Heart left ventricle (tissue), 13 donors: ENCODE measurements around the gene GRM7.

Experiments used
- POLR2A ChIP-seq, 2 donors: fragments of 450-650 bp; IDR thresholded peaks; one replicate each; pipeline ENCODE4 v1.6.1; 2017; ENCODE audit warnings: antibody characterized with exemption in 2 of 2, mild to moderate bottlenecking in 2 of 2, moderate library complexity in 2 of 2
- TF ChIP-seq, protein P1 (sequence below), 12 donors: fragments of 200-600 bp; sonication (generic) in 4 of 12; IDR thresholded peaks; one replicate each; pipeline versions ENCODE4 v1.5.0 to v1.8.0; 2018 to 2022; ENCODE audit warnings: antibody characterized with exemption in 12 of 12, mild to moderate bottlenecking in 5 of 12
- donor health status: ischemic (EF 13 %, LVEDD 7.1; RV severe dilation, severe dysfunction).
- donor health status: DM: no; HTN: yes; CAD: no.
- donor health status: DM: no; HTN: no; CAD: no.
- donor health status: ischemic (EF 25% LVEDD 6.9; RV normal size, moderate dysfunction).
- donor health status: ischemic (EF 25% LVEDD 5.7; RV mildly dilated, moderate dysfunction).
- donor health status: ischemic (EF 35%, LVEDD 5.7; RV mildly dilated, moderate dysfunction).
- donor health status: nonischemic (EF 11% LVEDD 7.7; RV severe dilation, severe dysfunction).
- donor health status: DM: yes; HTN: yes; CAD: no.
- donor health status: PGD.
- donor health status: ischemic (EF 29% LVEDD 5.4; RV normal size, mild dysfunction).
- donor health status: nonischemic (EF 23%, LVEDD 6.1; RV moderate dilation, normal function).

DNA sequence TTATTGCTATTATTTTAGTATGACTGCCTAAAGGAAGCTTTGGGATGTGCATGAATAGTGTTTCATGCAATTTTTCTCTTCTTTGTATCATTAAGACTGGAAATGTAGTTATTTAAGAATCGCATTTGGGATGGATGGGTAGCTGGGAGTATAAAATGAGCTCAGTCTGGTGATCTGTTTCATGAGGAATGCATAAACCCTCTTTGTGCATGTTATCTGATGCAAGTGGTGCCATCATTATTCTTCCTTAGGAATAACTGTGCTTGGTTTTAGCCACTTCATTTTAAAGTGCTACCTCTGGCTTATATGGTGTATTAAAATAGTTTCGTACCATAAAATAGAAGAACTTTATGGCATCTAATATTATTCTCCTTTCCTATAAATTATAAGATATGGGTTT, 535.6 kb downstream of the GRM7 start:
- no peak for TF ChIP-seq POLR2A (IDR thresholded peaks at IDR 0.05)
- TF ChIP-seq, protein P1, sequence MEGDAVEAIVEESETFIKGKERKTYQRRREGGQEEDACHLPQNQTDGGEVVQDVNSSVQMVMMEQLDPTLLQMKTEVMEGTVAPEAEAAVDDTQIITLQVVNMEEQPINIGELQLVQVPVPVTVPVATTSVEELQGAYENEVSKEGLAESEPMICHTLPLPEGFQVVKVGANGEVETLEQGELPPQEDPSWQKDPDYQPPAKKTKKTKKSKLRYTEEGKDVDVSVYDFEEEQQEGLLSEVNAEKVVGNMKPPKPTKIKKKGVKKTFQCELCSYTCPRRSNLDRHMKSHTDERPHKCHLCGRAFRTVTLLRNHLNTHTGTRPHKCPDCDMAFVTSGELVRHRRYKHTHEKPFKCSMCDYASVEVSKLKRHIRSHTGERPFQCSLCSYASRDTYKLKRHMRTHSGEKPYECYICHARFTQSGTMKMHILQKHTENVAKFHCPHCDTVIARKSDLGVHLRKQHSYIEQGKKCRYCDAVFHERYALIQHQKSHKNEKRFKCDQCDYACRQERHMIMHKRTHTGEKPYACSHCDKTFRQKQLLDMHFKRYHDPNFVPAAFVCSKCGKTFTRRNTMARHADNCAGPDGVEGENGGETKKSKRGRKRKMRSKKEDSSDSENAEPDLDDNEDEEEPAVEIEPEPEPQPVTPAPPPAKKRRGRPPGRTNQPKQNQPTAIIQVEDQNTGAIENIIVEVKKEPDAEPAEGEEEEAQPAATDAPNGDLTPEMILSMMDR (IDR thresholded peaks at IDR 0.05), result no peak
